Glomerular visceral epithelial cell (primary cell): ENCODE results near the gene STK26.
"Not testable (repeated sequence)": the region's sequence is repeated elsewhere in the genome, so short reads cannot be mapped to it uniquely, and the experiment has no call there.

ENCODE experiments used
- DNase-seq: peaks from one replicate; pipeline ENCODE4 v3.0.0-alpha.2; 2016; ENCODE audit errors: extremely low spot score

STK26 gene

GRCh38 chrX:132093239-132093860, 70.2 kb downstream of the STK26 start:
- no peak for DNase-seq

GRCh38 chrX:132094164-132094563, 71.1 kb downstream of the STK26 start:
- DNase-seq: no peak

- not testable (repeated sequence) for DNase-seq
Observed at GRCh38 chrX:132098704-132099103, 75.6 kb downstream of the STK26 start.

GRCh38 chrX:132101206-132101605, 78.1 kb downstream of the STK26 start:
- DNase-seq: no peak

- DNase-seq: no peak
Observed at GRCh38 chrX:132101799-132102198, 78.7 kb downstream of the STK26 start.

- no peak for DNase-seq
Observed at GRCh38 chrX:132107291-132107690, 84.2 kb downstream of the STK26 start.

GRCh38 chrX:132114607-132115006, 91.5 kb downstream of the STK26 start:
- DNase-seq: no peak

GRCh38 chrX:132115792-132116191, 92.7 kb downstream of the STK26 start:
- no peak for DNase-seq

- no peak for DNase-seq
Observed at GRCh38 chrX:132118358-132118757, 95.3 kb downstream of the STK26 start.

- DNase-seq: no peak
Observed at GRCh38 chrX:132119283-132119682, 96.2 kb downstream of the STK26 start.

GRCh38 chrX:132119821-132120515, 96.9 kb downstream of the STK26 start:
- DNase-seq: no peak

GRCh38 chrX:132120913-132121312, 97.8 kb downstream of the STK26 start:
- DNase-seq: no peak
